HPDE6-E6E7 (cell line): ENCODE results near the gene CXCL10.
A peak's percentile ranks its signal among the peaks of the same experiment; 100 is the strongest.
"Not testable (repeated sequence)": the region's sequence is repeated elsewhere in the genome, so short reads cannot be mapped to it uniquely, and the experiment has no call there.

Source experiments
- DNase-seq: peaks from one replicate; pipeline ENCODE4 v3.0.0; 2011; ENCODE audit warnings: missing footprints; ENCODE audit errors: extremely low spot score

CXCL10 gene

GRCh38 chr4:76028350-76028765 lies 5.1 kb upstream of the CXCL10 start:
- DNase-seq: no peak

GRCh38 chr4:76024065-76024464 lies 768 bp upstream of the CXCL10 start:
- no peak for DNase-seq

DNA sequence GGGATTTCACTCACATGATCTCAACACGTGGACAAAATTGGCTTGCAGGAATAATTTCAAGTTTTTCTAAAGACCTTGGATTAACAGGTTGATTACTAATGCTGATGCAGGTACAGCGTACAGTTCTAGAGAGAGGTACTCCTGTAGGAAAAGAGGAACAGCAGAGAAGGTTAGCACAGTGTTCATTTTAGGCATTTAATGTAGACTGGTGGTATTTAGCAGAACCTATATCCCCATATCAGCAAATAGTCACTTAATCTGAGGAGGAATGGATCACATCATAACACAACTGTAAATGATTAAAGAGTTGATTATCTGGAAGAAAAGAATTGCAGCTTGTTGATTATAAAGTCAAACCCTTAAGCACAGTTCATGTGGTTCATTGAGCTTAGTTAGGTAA lies 620 bp downstream of the CXCL10 start:
- DNase-seq: no peak

- DNase-seq: no peak
These were observed 1.3 kb downstream of the CXCL10 start for GRCh38 chr4:76022031-76022430.

DNA sequence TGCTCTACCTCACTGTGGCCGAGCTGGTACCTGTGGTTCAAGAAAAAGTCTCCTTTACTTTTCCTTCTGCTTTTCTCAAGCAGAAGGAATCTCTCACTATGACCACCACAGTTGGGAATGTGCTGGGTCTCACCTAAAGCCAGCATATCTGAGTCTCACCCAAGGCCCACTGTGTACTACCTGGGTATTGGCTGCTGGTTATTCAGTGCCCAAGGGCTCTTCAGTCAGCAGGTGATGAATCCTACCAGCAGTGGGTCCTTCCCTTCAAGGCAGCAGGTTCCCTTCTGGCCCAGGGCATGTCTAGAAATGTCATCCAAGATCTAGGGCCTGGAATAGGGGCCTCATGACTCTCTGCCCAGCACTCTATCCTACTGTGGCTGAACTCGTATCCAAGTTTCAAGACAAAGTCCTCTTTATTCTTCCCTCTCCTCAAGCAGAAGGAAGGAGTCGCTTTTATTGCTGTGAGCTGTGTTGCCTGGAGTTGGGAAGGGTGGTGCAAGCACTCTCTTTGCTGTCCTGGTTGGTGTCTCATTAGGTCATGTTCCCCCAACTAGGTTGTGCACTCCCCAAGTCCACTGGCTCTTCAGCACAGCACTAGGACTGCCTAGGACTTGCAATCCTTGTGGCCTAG lies 6.1 kb downstream of the CXCL10 start:
- DNase-seq: no peak

GRCh38 chr4:76016393-76016792 lies 6.9 kb downstream of the CXCL10 start:
- no peak for DNase-seq

DNA sequence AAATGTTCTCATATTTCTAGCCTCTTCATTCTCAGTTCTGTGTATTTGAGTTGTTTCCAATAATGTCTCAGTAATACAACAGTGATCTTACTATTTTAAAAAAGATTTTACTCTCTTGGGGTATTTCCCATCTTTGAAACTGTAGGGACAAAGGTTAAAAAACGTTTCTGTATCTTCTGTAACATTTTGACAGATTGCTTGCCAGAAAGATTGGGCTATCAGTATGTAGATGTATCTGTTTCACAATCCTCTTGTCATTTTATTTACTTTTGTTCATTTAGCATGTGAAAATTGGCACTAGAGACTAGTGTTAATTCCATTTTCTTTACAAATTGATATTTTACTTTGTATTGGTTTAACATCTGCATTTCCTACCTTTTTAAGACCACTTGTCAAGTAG lies 9.8 kb downstream of the CXCL10 start:
- DNase-seq: no peak

- no peak for DNase-seq
These were observed 10.9 kb downstream of the CXCL10 start for GRCh38 chr4:76012388-76012801.

DNA sequence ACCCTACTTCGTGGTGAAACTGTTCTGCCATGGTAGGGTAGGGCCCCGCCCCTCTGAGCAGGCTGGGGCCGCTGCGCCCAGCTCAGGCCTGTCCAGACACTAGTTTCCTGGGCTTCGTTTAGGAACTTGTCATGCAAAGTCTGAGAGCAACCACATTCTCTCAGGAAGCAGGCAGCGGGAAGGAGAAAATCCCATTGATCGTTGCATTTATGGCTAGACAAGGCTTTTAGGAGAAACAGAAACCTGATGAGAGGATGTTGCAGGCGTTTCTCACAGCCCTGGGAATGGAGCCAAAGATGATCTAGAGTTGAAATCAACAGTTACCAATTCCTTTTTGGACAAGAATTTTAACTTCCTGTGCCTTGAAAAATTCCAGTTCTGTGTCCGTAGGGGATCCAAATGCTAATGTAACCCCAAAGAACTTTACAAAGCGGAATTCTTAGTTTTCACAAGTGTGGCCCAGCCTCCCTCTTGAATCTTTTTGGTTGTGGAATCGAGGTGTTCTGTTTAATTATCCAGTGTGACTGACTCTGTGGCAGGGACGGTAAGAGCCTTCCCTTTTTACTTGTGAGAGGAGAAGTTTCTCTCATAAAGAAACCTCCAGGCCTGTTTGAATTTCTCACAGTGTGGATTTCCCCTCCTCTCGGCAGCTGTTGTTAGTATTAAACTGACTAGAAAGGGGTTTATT lies 11.5 kb downstream of the CXCL10 start:
- DNase-seq: peak; percentile 41

GRCh38 chr4:76011018-76011670 lies 12.2 kb downstream of the CXCL10 start:
- no peak for DNase-seq

GRCh38 chr4:76010576-76010975 lies 12.7 kb downstream of the CXCL10 start:
- DNase-seq: no peak

DNA sequence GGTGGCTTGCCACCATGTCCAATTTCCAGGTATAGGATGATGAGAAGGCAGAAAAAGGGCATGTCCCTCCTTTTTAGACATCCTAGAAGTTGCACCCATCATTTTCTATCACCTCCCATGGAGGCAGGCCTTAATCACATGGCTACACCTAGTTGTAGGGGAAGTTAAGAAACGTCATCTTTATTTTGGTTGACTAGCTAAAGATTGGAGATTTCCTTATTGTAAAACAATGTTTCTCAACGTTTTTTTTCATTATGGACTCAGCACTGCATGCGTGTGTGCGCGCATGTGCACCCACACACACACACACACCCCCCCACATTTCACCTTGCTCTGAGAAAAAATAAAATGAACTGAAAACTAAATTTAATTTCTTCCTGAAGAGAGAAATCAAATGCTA lies 14.0 kb downstream of the CXCL10 start:
- DNase-seq: no peak

- peak; percentile 37 for DNase-seq
These were observed 16.0 kb downstream of the CXCL10 start, which contains the start of gene CXCL9 for GRCh38 chr4:76007089-76007862. CXCL9 (minus strand) TSS chr4:76007509; CDS start chr4:76007449, 60 bp downstream.

DNA sequence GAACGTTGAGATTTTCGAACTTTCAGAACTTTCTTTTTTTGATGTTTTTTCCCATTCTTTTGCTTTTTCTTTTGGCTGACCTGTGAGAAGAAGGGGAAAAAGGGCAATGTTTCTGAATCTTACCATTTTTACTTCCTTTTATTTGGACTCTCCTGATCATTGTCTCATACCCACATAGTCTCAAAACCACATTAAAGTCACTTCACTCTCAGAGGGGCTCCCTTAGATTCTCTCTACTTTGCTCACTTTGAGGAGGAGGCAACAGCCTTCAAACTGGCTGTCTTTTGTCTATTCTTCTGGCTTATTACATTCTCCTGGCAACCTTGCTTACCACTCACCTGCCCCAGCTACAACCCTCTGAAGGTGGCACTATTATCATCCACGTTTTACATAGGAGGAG lies 19.7 kb downstream of the CXCL10 start:
- DNase-seq: no peak

GRCh38 chr4:76003035-76003434 lies 20.3 kb downstream of the CXCL10 start:
- DNase-seq: no peak

DNA sequence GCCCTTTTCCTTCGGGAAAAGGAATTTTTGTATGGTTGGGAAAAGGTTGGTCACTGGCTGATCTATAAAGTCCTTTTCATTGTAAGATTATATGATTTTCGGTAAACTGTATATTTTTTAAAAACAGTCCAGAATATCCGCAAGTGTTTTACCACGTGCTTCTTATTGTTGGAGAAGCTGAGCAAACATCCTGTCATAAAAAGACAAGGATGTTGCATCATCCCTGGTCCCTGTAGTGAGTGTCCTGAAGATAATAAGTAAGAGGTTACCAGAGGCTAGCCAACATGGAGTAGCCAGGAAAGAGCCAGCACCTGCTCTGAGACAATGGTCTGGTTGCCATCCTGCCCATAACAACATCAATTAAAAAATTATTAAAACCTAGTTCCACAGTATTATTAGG lies 21.1 kb downstream of the CXCL10 start:
- no peak for DNase-seq

GRCh38 chr4:76001700-76002099 lies 21.6 kb downstream of the CXCL10 start:
- no peak for DNase-seq

DNA sequence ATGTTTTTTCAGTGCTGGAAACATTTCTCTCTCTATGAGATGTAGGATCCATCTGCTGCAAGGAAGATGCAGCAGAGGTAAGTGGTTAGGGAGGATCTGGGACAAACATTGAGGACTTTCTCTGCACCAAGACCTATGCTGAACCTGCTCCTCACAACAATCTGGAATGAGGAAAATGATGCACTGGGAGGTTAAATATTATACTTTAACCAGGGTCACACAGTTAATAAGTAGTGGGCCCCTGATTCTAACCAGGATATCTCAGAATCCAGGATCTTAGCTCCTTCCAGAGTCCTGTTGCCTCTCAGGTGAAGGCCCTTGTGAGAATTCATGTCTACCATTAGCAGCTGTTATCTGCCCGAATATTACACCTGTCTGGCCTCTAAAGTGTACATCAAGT lies 23.0 kb downstream of the CXCL10 start:
- no peak for DNase-seq

- not testable (repeated sequence) for DNase-seq
These were observed 24.7 kb downstream of the CXCL10 start for GRCh38 chr4:75998525-75999147.

DNA sequence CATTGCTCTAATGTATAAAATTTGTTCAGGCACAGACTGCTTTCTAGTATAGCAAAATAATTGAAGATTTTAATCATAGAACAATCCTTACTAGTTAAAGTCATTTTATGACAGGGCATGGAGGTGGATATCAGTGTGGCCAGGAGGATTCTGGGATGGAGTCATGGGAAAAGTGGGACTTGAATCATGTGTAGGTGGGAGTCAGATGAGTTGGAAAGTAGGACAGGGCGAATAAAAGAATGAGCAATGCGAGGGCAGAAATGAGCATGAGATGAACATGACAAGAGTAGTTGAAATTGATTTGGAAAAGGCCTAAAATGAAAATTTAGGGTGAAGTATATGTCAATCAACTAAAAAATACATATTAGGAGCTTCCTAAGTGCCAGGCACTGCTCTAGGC lies 25.4 kb downstream of the CXCL10 start:
- no peak for DNase-seq

- no peak for DNase-seq
These were observed 26.2 kb downstream of the CXCL10 start for GRCh38 chr4:75997081-75997480.

- DNase-seq: no peak
These were observed 27.6 kb downstream of the CXCL10 start for GRCh38 chr4:75995727-75996126.
